RWPE1 (cell line): ENCODE results near the gene ILF2.
"Not testable (repeated sequence)": the region's sequence is repeated elsewhere in the genome, so short reads cannot be mapped to it uniquely, and the experiment has no call there.

Experiments
- CTCF ChIA-PET: fragments of 350-600 bp; sonication (Branson Sonifier 250); formaldehyde crosslinking; extraction: SDS; loops from one replicate; lab custom pipeline; 2021; lab: Yijun Ruan, JAX
- POLR2A ChIA-PET: fragments of 400-600 bp; formaldehyde crosslinking; extraction: SDS; loops from one replicate; lab custom pipeline; 2020; ENCODE audit warnings: antibody characterized with exemption; ENCODE audit not compliant: low non-redundant PET; lab: Yijun Ruan, JAX
- DNase-seq: peaks from one replicate; pipeline ENCODE4 v3.0.0; 2012; ENCODE audit warnings: low spot score
- H3K27ac ChIP-seq: fragments of 450-650 bp; 2 replicates; pipeline ENCODE4 v1.5.1; 2017
- TF ChIP-seq, protein P1 (sequence below): fragments of 450-650 bp; conservative IDR thresholded peaks from 2 replicates; pipeline ENCODE4 v1.5.1; 2017; ENCODE audit warnings: low read depth, mild to moderate bottlenecking

Gene ILF2

DNA sequence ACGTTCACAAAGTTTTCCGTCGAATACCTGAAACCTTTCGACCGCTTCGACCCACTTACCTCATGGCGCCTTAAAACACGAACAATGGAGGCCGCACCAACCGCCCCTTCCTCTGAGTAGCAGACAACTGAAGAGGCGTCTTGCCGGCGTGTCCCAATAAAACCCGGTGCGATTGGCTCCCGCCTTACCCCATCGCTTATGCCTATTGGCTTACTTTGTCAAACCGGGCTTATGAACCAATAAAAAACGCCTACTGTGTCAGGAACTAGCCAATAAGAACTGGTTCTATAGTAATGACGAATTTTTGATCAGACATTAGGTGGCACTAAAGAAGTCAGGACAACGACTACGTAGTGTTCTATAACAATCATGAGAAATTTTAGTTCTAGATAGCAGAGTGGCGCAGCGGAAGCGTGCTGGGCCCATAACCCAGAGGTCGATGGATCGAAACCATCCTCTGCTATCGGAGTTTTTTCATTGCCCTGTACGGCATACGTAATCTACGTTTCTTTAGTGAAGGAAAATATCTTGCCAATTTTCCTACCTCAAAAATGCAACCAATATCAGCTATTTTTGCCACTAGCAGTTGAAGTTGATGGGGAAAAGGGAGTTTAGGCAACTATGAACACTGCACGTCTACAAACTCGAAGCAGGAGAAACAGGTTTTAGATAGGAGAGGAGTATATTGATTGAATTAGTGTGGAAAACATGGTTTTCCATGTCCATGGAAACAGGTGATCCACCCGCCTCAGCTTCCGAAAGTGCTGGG lies at the start of gene ILF2:
Gene ILF2, minus strand, starts transcription at position 135 of the 769 bp plus-strand sequence. Its CDS starts 71 bp downstream, at position 64.
- peak; percentile 100 for DNase-seq
- TF ChIP-seq, protein P1, sequence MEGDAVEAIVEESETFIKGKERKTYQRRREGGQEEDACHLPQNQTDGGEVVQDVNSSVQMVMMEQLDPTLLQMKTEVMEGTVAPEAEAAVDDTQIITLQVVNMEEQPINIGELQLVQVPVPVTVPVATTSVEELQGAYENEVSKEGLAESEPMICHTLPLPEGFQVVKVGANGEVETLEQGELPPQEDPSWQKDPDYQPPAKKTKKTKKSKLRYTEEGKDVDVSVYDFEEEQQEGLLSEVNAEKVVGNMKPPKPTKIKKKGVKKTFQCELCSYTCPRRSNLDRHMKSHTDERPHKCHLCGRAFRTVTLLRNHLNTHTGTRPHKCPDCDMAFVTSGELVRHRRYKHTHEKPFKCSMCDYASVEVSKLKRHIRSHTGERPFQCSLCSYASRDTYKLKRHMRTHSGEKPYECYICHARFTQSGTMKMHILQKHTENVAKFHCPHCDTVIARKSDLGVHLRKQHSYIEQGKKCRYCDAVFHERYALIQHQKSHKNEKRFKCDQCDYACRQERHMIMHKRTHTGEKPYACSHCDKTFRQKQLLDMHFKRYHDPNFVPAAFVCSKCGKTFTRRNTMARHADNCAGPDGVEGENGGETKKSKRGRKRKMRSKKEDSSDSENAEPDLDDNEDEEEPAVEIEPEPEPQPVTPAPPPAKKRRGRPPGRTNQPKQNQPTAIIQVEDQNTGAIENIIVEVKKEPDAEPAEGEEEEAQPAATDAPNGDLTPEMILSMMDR = no peak
- ChIA-PET POLR2A (interaction anchor here (0.6 kb wide), 1 partner anchor 293 kb away, joined by 4 read pairs; the partner anchor contains the start of gene SLC39A1), CTCF (interaction anchor here (0.6 to 1.5 kb wide), 2 partner anchors 98 to 322 kb away, joined by 6 read pairs; no protein-coding TSS in a partner anchor)
- peak within 1 kb of the TSS; percentile 90 for H3K27ac ChIP-seq

DNA sequence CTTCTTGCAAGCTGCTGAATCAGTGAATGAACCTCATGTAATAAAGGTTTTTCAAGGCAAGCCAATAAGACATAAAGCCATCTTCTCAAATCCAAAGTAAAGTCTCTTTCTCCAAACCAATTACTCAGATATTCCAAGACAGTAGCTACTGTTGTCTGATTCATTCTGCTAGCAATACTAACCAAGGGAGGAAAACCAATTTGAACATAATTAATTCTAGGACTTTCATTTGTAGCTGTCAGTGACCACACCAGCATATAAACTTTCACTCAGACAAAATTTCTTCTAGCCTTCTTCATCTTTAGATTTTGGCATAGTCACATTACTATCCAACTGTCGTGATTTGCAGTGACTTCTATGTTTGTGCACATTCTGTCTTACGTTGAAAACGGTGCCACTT lies 46.5 kb upstream of the ILF2 start:
- TF ChIP-seq, protein P1 = no peak
- POLR2A ChIA-PET = interaction anchor here (0.5 kb wide), 1 partner anchor 10 kb away, joined by 3 read pairs; the partner anchor contains the start of gene INTS3
- no peak for DNase-seq
- CTCF ChIA-PET = interaction anchor here (0.5 to 0.6 kb wide), 2 partner anchors 537 to 872 kb away, joined by 3 read pairs; no protein-coding TSS in a partner anchor
- H3K27ac ChIP-seq = no peak overlapping the region

DNA sequence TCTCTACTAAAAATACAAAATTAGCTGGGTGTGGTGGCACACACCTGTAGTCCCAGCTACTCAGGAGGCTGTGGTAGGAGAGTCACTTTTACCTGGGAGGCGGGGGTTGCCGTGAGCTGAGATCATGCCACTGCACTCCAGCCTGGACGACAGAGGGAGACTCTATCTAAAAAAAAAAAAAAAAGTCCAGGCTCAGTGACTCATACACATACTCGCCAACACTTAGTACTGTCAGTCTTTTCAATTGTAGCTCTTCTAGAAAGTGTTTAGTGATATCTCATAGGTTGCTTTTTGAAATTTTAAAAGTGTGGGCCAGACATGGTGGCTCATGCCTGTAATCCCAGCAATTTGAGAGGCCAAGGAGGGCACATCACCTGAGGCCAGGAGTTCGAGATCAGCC lies 45.4 kb upstream of the ILF2 start:
- H3K27ac ChIP-seq, POLR2A ChIA-PET, DNase-seq: not testable (repeated sequence)
- CTCF ChIA-PET = interaction anchor here (0.6 kb wide), 1 partner anchor 73 kb away, joined by 3 read pairs; no protein-coding TSS in a partner anchor

DNA sequence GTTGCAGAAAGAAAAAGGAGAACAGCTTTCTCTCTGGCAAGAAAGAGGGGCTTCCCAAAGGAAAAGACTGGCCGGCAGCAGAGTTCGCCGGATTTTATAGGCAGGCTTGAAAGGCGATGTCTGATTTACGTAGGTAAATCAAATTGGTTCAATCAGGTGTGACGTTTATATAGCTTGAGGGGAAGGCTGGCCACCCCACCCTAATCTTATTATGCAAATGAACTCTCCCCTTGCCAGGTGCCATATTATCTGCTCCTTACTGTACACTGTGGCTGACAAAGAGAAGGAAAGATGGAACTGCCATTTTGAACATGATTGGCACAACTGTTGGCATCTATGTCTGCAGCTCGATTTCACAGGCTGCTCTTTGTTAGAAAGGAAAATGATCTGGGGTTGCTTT lies 40.2 kb upstream of the ILF2 start:
- POLR2A ChIA-PET = no interaction called here
- TF ChIP-seq, protein P1 = no peak
- DNase-seq = no peak
- H3K27ac ChIP-seq = no peak overlapping the region
- CTCF ChIA-PET = no interaction called here

DNA sequence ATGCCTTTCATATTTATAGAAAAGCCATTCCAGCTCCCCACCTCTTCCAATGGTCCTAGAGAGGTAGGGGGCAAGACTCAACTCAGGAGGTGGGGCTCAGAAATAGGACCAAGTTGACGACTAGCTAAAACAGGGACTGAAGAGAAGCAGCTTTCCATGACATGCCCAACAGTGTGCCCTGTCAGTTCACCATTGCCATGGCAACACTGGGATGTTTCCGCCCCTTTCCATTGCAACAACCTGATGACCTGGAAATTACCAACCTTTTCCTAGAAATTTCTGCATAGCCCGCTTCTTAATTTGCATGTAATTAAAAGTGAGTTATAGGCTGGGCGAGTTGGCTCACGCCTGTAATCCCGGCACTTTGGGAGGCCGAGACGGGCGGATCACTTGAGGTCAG lies 34.7 kb upstream of the ILF2 start:
- no peak overlapping the region for H3K27ac ChIP-seq
- TF ChIP-seq, protein P1 = no peak
- DNase-seq = no peak
- ChIA-PET POLR2A (no interaction called here), CTCF (interaction anchor here (0.6 kb wide), 1 partner anchor 25 kb away, joined by 4 read pairs; no protein-coding TSS in a partner anchor)

DNA sequence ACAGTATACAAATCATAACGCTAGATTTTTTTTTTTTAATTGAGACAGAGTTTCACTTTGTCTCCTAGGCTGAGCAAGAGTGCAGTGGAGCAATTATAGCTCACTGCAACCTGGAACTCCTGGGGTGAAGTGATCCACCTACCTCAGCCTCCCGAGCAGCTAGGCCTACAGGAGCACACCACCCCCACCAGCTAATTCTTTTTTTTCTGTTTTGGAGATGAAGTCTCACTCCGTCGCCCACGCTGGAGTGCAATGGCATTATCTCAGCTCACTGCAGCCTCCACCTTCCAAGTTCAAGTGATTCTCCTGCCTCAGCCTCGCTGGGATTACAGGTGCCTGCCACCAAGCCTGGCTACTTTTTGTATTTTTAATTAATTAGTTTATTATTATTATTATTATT lies 29.0 kb upstream of the ILF2 start:
- CTCF ChIA-PET = no interaction called here

More for the DNA sequence above, 29.0 kb upstream of the ILF2 start:
- TF ChIP-seq, protein P1 = no peak
- POLR2A ChIA-PET = no interaction called here
- no peak for DNase-seq
- H3K27ac ChIP-seq = no peak overlapping the region
